Skeletal muscle tissue (tissue), 4 donors: ENCODE data around the gene FAM118A. TPM values are rescaled to one million over a fixed set of nuclear protein-coding genes. Genes with fewer than 3 reads are reported as not detected.

ENCODE experiments used
- H3K27ac ChIP-seq: one replicate; pipeline ENCODE4 v1.7.0; 2013; ENCODE audit warnings: mild to moderate bottlenecking, low read depth, low read length, inconsistent platforms
- H3K27me3 ChIP-seq, 3 donors: one replicate each; pipeline ENCODE4 v1.7.0; 2013; ENCODE audit warnings: low read length in 3 of 3; ENCODE audit not compliant: control insufficient read depth in 3 of 3, insufficient read depth in 3 of 3
- H3K36me3 ChIP-seq, 3 donors: one replicate each; pipeline ENCODE4 v1.7.0; 2013; ENCODE audit warnings: low read length in 3 of 3; ENCODE audit not compliant: control insufficient read depth in 3 of 3, insufficient read depth in 3 of 3
- H3K4me1 ChIP-seq, 3 donors: one replicate each; pipeline ENCODE4 v1.7.0; 2013; ENCODE audit warnings: low read length in 3 of 3, mild to moderate bottlenecking in 3 of 3; ENCODE audit not compliant: control insufficient read depth in 3 of 3, insufficient read depth in 3 of 3
- H3K4me3 ChIP-seq, 3 donors: one replicate each; pipeline ENCODE4 v1.7.0; 2013; ENCODE audit warnings: low read length in 3 of 3
- H3K9ac ChIP-seq, 3 donors: one replicate each; pipeline ENCODE4 v1.7.0; 2013; ENCODE audit warnings: low read length in 3 of 3, mild to moderate bottlenecking in 3 of 3, moderate library complexity in 2 of 3, low read depth in 1 of 3
- H3K9me3 ChIP-seq, 3 donors: one replicate each; pipeline ENCODE4 v1.7.0; 2013; ENCODE audit warnings: low read length in 3 of 3; ENCODE audit not compliant: control insufficient read depth in 3 of 3
- total RNA-seq: library from RNA; depleted of rRNA; stranded (reverse); fragments of >200 nt; gene quantifications from one replicate; pipeline ENCODE4 v1.2.3, GENCODE V29; 2014
- donor health status: Osteomylitis.

The FAM118A gene
- total RNA-seq, 1 donor from 2014 or later = 17.2 TPM

DNA sequence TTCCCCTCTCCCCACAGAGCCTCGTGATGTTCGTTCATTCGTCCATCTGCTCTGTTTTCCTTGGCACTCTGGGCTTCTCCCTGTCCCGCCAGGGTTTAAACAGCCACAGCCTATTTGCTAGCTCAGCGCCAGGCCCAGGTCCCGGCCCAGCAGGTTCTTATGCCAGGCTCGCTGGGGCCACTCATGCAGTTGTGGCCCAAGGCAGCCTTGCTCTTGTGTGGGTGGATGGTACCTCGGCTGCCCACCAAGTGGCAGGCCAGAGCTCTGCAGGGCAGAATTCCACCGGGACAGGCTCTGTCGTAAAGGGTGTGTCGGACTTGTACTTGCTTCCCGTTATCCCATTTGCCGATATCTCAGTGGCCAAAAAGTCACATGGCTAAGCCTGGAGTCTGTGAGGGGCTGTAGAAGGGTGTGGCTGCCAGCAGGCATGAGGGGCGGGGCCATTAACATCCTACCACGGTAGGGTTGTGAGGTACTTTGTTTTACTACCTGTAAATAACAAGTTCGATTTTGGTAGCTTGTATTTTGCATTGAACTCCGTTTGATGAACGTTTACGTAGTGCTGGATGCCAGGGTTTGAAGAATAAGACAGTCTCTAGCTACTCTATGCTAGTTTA, 7.9 kb downstream of the FAM118A start:
- Histone ChIP-seq H3K27ac (peak overlapping the region; percentile 84), H3K9me3 (no peaks in the 10 kb centered on the region), H3K4me1 (peaks cover 46 to 50% (median 49%) of the 10 kb centered on the region in 3 donors), H3K27me3 (no peaks in the 10 kb centered on the region), H3K9ac (peak overlapping the region in 2 of 3 donors; percentile 54 to 63), H3K4me3 (peak overlapping the region in 2 of 3 donors; percentile 10 to 46), H3K36me3 (peaks cover 2 to 5% (median 5%) of the 10 kb centered on the region in 3 donors)

DNA sequence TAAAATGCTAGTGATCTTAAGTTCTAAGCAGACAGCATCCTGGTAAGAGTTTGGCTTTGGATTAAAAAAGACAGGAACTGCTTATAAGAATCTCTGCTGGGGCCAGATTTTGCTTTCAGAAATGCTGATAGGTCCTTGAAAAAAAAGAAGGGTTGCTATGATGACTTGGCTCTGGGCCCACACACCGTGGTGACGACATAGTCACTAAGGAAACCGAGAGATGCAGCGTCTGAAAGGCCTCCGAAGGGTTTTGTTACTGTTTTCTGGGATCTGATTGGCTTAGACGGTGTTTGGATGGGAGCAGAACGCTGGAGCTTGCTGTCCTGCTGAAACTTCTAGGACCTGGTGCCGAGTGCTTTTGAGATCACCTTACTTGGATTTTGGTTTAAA, 8.4 kb downstream of the FAM118A start:
- Histone ChIP-seq H3K9ac (peak overlapping the region in 2 of 3 donors; percentile 54 to 63), H3K4me1 (peaks cover 45 to 50% (median 48%) of the 10 kb centered on the region in 3 donors), H3K4me3 (peak overlapping the region in 2 of 3 donors; percentile 10 to 46), H3K36me3 (peaks cover 5 to 10% (median 10%) of the 10 kb centered on the region in 3 donors), H3K27ac (peak overlapping the region; percentile 84), H3K9me3 (no peaks in the 10 kb centered on the region), H3K27me3 (no peaks in the 10 kb centered on the region)

DNA sequence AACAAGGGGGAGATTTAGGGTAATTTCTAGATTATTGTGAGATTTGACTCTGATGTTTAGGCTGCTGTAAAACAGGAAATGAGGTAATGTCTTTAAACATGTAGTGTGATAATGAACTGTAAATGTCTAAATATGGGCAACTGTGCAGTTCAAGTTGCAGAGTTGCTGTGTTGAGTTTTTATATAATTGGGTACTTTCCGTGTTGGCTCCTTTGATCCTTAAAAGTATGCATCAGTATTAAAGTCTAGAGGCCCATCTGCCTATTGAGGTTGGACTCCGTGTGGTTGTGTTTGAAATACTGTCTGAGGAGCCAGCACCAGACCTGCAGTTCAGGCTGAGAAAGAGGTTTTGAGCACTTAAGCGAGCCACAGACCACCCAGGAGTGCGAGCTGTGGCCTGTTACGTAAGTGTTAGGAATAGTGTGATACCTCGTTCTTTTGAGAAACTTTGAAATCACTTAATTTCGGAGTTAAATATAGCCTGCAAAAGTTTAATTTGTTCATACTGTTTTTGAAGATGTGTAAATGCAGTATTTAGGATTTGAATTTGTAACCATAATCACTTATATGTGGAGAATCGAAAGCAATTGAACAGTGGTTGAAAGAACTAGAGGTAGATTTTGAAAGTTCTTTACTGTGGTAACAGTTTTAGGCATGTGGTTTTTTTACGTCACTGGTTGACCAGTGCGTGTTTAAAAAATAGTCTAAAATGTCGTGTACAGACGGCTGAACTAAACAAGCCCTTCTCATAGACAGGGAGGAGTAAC, 9.0 kb downstream of the FAM118A start:
- peaks cover 10 to 16% (median 15%) of the 10 kb centered on the region in 3 donors for H3K36me3 ChIP-seq
- H3K27me3 ChIP-seq = no peaks in the 10 kb centered on the region
- no peaks in the 10 kb centered on the region for H3K9me3 ChIP-seq
- H3K27ac ChIP-seq = peak overlapping the region; percentile 84
- peak overlapping the region in 2 of 3 donors; percentile 27 to 63 for H3K9ac ChIP-seq
- peaks cover 49 to 54% (median 53%) of the 10 kb centered on the region in 3 donors for H3K4me1 ChIP-seq
- H3K4me3 ChIP-seq = no peak overlapping the region

DNA sequence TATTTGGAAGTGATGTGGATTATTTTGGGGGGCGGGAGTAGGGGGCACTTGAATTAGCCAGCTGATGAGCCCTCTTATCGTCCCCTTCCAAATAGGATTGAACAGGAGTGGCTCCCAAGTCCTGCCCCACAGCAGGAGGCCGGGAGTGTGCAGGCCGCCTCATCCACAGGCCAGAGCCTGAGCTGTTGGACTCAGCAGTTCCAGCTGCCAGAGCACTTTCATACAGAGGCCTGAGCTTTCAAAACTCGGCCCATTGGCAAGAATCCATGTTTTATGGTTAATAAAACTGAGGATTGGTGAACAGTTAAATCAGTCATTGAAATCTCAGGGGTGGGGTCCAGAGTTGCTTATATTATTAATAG, 9.6 kb downstream of the FAM118A start:
- Histone ChIP-seq H3K4me1 (peaks cover 50 to 55% (median 54%) of the 10 kb centered on the region in 3 donors), H3K36me3 (peaks cover 15 to 20% (median 19%) of the 10 kb centered on the region in 3 donors), H3K27me3 (no peaks in the 10 kb centered on the region), H3K9me3 (no peaks in the 10 kb centered on the region), H3K4me3 (no peak overlapping the region), H3K27ac (peak overlapping the region; percentile 84), H3K9ac (peak overlapping the region in 2 of 3 donors; percentile 17 to 51)

GRCh38 chr22:45320357-45320976, 10.7 kb downstream of the FAM118A start:
- no peaks in the 10 kb centered on the region for H3K27me3 ChIP-seq
- H3K4me1 ChIP-seq = peaks cover 50 to 54% (median 53%) of the 10 kb centered on the region in 3 donors

DNA sequence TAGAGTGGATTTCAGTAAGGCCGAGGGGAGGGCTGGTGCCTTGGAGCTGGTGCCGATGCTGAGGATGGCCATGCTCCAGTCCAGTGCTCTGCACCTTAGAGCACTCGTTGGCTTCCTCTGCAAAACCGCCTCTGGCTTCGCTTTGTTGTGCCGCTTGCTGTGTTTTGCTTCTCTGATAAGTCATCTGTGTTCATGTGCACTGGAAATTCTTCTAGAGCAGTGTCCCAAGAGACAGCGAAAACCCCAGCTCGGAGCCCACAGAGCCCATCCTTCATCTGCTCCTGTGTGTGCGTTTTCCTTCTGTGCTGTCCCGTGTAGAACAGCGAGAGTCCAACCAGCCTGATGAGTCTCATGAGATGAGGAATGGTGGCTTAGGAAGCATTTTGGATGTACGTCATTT, 12.1 kb downstream of the FAM118A start:
- Histone ChIP-seq H3K4me3 (no peak overlapping the region), H3K4me1 (peaks cover 42 to 46% (median 46%) of the 10 kb centered on the region in 3 donors), H3K27me3 (no peaks in the 10 kb centered on the region), H3K27ac (no peak overlapping the region), H3K9ac (peak overlapping the region in 1 of 3 donors; percentile 25), H3K9me3 (no peaks in the 10 kb centered on the region), H3K36me3 (peaks cover 22 to 26% (median 23%) of the 10 kb centered on the region in 3 donors)

More at GRCh38 chr22:45320357-45320976, 10.7 kb downstream of the FAM118A start:
- Histone ChIP-seq H3K27ac (peak overlapping the region; percentile 84), H3K9me3 (no peaks in the 10 kb centered on the region), H3K4me3 (no peak overlapping the region), H3K9ac (no peak overlapping the region), H3K36me3 (peaks cover 19 to 22% (median 21%) of the 10 kb centered on the region in 3 donors)

GRCh38 chr22:45322873-45323525, 13.3 kb downstream of the FAM118A start:
- H3K36me3 ChIP-seq = peaks cover 29 to 35% (median 32%) of the 10 kb centered on the region in 3 donors
- no peaks in the 10 kb centered on the region for H3K27me3 ChIP-seq
- H3K4me1 ChIP-seq = peaks cover 30 to 35% (median 34%) of the 10 kb centered on the region in 3 donors
- H3K9ac ChIP-seq = no peak overlapping the region
- no peaks in the 10 kb centered on the region for H3K9me3 ChIP-seq
- H3K4me3 ChIP-seq = no peak overlapping the region
- H3K27ac ChIP-seq = no peak overlapping the region

DNA sequence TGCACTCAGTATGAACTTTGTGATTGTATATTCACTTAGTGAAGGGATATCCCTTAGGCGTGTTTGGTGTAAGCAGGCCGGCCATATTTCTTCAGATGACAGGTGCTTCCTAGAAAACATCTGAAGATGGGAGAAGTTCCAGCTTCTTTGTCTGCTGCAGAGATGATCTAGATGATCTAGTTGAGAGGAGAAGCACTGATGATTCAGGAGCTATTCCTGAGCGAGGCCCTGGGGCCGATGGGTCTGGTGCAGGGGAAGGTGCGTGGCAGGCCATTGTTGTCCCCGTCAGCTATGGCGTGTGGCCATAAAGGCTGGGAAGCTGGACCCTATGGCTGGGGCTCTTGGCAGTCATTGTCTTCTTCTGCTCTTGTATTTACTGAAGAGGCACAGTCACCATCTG, 14.0 kb downstream of the FAM118A start:
- Histone ChIP-seq H3K27me3 (no peaks in the 10 kb centered on the region), H3K27ac (peak overlapping the region; percentile 46), H3K9ac (peak overlapping the region in 1 of 3 donors; percentile 35), H3K4me3 (no peak overlapping the region), H3K9me3 (no peaks in the 10 kb centered on the region), H3K36me3 (peaks cover 32 to 35% (median 32%) of the 10 kb centered on the region in 3 donors), H3K4me1 (peaks cover 29 to 35% (median 34%) of the 10 kb centered on the region in 3 donors)

- Histone ChIP-seq H3K9me3 (no peaks in the 10 kb centered on the region), H3K4me3 (no peak overlapping the region), H3K27ac (peak overlapping the region; percentile 46), H3K27me3 (no peaks in the 10 kb centered on the region), H3K36me3 (peaks cover 32 to 35% (median 32%) of the 10 kb centered on the region in 3 donors), H3K9ac (peak overlapping the region in 1 of 3 donors; percentile 35), H3K4me1 (peaks cover 25 to 37% (median 34%) of the 10 kb centered on the region in 3 donors)
Observed at GRCh38 chr22:45324311-45324711, 14.6 kb downstream of the FAM118A start.
